IMR-90 (cell line): ENCODE results near the gene GP9. TPM values are rescaled to one million over a fixed set of nuclear protein-coding genes. Genes with fewer than 3 reads are reported as not detected.

Source experiments
- ATAC-seq: fragments of 200-7000 bp; cut with Tn5 transposase; 2 replicates; pipeline ENCODE4 v1.9.1; 2020; ENCODE audit warnings: low read depth, mild to moderate bottlenecking, moderate library complexity
- BruUV-seq: library from RNA; stranded (reverse); fragments of 400-500 nt; replicated peaks from 2 replicates; lab custom pipeline; 2021; lab: Mats Ljungman, UMichigan
- CTCF ChIA-PET: fragments of 300-600 bp; formaldehyde crosslinking; extraction: SDS; loops from one replicate; lab custom pipeline; 2021; ENCODE audit warnings: antibody characterized with exemption; lab: Yijun Ruan, JAX
- POLR2A ChIA-PET: fragments of 300-600 bp; sonication (Branson Sonifier 250); formaldehyde crosslinking; loops from one replicate; lab custom pipeline; 2022; ENCODE audit warnings: antibody characterized with exemption; ENCODE audit not compliant: unreplicated experiment; lab: Charles Lee
- DNase-seq: peaks from one replicate; pipeline ENCODE4 v3.0.0; 2013
- H2AFZ ChIP-seq: replicated peaks from 2 replicates; pipeline ENCODE3; 2013; ENCODE audit warnings: low read length, mild to moderate bottlenecking; ENCODE audit not compliant: poor library complexity
- H2AK5ac ChIP-seq: 2 replicates; pipeline ENCODE4 v1.6.1; 2013; ENCODE audit warnings: low read depth, low read length, inconsistent platforms
- H2AK9ac ChIP-seq: replicated peaks from 2 replicates; pipeline ENCODE3; 2013; ENCODE audit warnings: mild to moderate bottlenecking, low read depth, low read length, moderate library complexity; ENCODE audit not compliant: poor library complexity
- H2BK120ac ChIP-seq: 2 replicates; pipeline ENCODE4 v1.6.1; 2013; ENCODE audit warnings: low read depth, low read length, inconsistent platforms
- H2BK15ac ChIP-seq: 3 replicates; pipeline ENCODE4 v1.6.1; 2013; ENCODE audit warnings: low read depth, low read length, inconsistent platforms
- H2BK20ac ChIP-seq: 2 replicates; pipeline ENCODE4 v1.6.1; 2013; ENCODE audit warnings: low read depth, mild to moderate bottlenecking, inconsistent platforms, low read length, moderate library complexity
- H2BK5ac ChIP-seq: 2 replicates; pipeline ENCODE4 v1.6.1; 2013; ENCODE audit warnings: mild to moderate bottlenecking, low read depth, low read length, inconsistent platforms; ENCODE audit not compliant: poor library complexity, severe bottlenecking
- H3K14ac ChIP-seq: replicated peaks from 2 replicates; pipeline ENCODE4 v1.6.1; 2013; ENCODE audit warnings: low read depth, low read length, inconsistent platforms
- H3K18ac ChIP-seq: 2 replicates; pipeline ENCODE4 v1.6.1; 2013; ENCODE audit warnings: low read depth, low read length, control low read depth
- H3K23ac ChIP-seq: 2 replicates; pipeline ENCODE4 v1.6.1; 2013; ENCODE audit warnings: low read depth, low read length, inconsistent platforms
- H3K27ac ChIP-seq: 2 replicates; pipeline ENCODE4 v1.5.1; 2013; ENCODE audit warnings: mild to moderate bottlenecking, control low read depth, low read length; ENCODE audit not compliant: insufficient read depth
- H3K27me3 ChIP-seq: 2 replicates; pipeline ENCODE4 v1.6.1; 2013; ENCODE audit warnings: low read length; ENCODE audit not compliant: control insufficient read depth, insufficient read depth
- H3K36me3 ChIP-seq: 2 replicates; pipeline ENCODE4 v1.6.1; 2013; ENCODE audit warnings: low read length, mixed read lengths; ENCODE audit not compliant: control insufficient read depth, insufficient read depth
- H3K4ac ChIP-seq: 2 replicates; pipeline ENCODE4 v1.6.1; 2013; ENCODE audit warnings: low read depth, low read length, inconsistent platforms
- H3K4me1 ChIP-seq: 2 replicates; pipeline ENCODE4 v1.6.1; 2013; ENCODE audit warnings: low read length, mixed read lengths; ENCODE audit not compliant: control insufficient read depth, insufficient read depth
- H3K4me2 ChIP-seq: 2 replicates; pipeline ENCODE4 v1.6.1; 2013; ENCODE audit warnings: low read depth, mild to moderate bottlenecking, control low read depth, low read length, moderate library complexity
- H3K4me3 ChIP-seq: 2 replicates; pipeline ENCODE4 v1.5.1; 2013; ENCODE audit warnings: low read depth, mild to moderate bottlenecking, control low read depth, low read length, moderate library complexity; ENCODE audit not compliant: insufficient read depth
- H3K56ac ChIP-seq: 2 replicates; pipeline ENCODE4 v1.6.1; 2013; ENCODE audit warnings: low read length, inconsistent platforms; ENCODE audit not compliant: insufficient read depth; ENCODE audit errors: extremely low read depth
- H3K79me1 ChIP-seq, 2 experiments: 2 replicates each; pipeline ENCODE4 v1.6.1; 2013; ENCODE audit warnings: low read length in 2 of 2, inconsistent platforms in 1 of 2, low read depth in 1 of 2
- H3K9ac ChIP-seq: 2 replicates; pipeline ENCODE4 v1.6.1; 2013; ENCODE audit warnings: low read depth, low read length, control low read depth
- H3K9me1 ChIP-seq: 2 replicates; pipeline ENCODE4 v1.6.1; 2013; ENCODE audit warnings: low read length, inconsistent platforms; ENCODE audit not compliant: insufficient read depth
- H3K9me3 ChIP-seq: 2 replicates; pipeline ENCODE4 v1.6.1; 2013; ENCODE audit warnings: low read length; ENCODE audit not compliant: control insufficient read depth, insufficient read depth
- H4K20me1 ChIP-seq: 2 replicates; pipeline ENCODE4 v1.6.1; 2013; ENCODE audit warnings: low read length, inconsistent platforms; ENCODE audit not compliant: insufficient read depth
- H4K5ac ChIP-seq: 2 replicates; pipeline ENCODE4 v1.6.1; 2013; ENCODE audit warnings: mild to moderate bottlenecking, low read depth, low read length, control low read depth
- H4K8ac ChIP-seq, 2 experiments: 2 replicates each; pipeline ENCODE4 v1.6.1; 2013; ENCODE audit warnings: low read depth in 2 of 2, low read length in 2 of 2, control low read depth in 1 of 2, inconsistent platforms in 1 of 2
- H4K91ac ChIP-seq: 2 replicates; pipeline ENCODE4 v1.6.1; 2013; ENCODE audit warnings: low read depth, low read length, inconsistent platforms; ENCODE audit not compliant: insufficient read depth
- BHLHE40 ChIP-seq: fragments of 150-350 bp; IDR thresholded peaks from 2 replicates; pipeline ENCODE4 v1.6.1; 2016; ENCODE audit warnings: mild to moderate bottlenecking, low read depth, low read length
- WGBS, 2 experiments: methylation state at CpG; one replicate each; pipeline versions ENCODE4 v1.1.5 to v1.1.7; 2013; ENCODE audit warnings: missing lambda C conversion rate in 2 of 2; ENCODE audit not compliant: insufficient read length in 1 of 2; ENCODE audit errors: extremely low coverage in 2 of 2; 5-methylcytosine and 5-hydroxymethylcytosine counted together
- dilution Hi-C: fragments of 300-500 bp; cut with HindIII; formaldehyde crosslinking; loops from one replicate; pipeline ENCODE4 v1.14.3; 2018; ENCODE audit warnings: low sequenced_read_pairs; ENCODE audit not compliant: unreplicated experiment
- in situ Hi-C: fragments of 300-500 bp; cut with MboI; formaldehyde crosslinking; loops from 3 replicates; pipeline ENCODE4 v1.14.3; 2019; ENCODE audit warnings: low sequenced_read_pairs, inconsistent platforms, mixed read lengths
- intact Hi-C: fragments of 100-400 bp; cut with micrococcal nuclease; formaldehyde crosslinking; loops from 2 replicates; pipeline ENCODE4 v1.10.0; 2022
- polyA plus RNA-seq, 3 experiments: library from polyadenylated mRNA; depleted of rRNA; stranded (reverse); fragments of >200 nt; gene quantifications; 2 replicates each; pipeline ENCODE4 v1.2.3, GENCODE V29; 2012; ENCODE audit warnings: low replicate concordance in 1 of 3
- total RNA-seq: library from RNA; depleted of rRNA; stranded (reverse); fragments of >200 nt; gene quantifications from 2 replicates; pipeline ENCODE4 v1.2.3, GENCODE V29; 2012

GP9 gene
- total and polyA plus RNA-seq, 2 of the 4 experiments (the other 2 are of a cell fraction) = not detected

DNA sequence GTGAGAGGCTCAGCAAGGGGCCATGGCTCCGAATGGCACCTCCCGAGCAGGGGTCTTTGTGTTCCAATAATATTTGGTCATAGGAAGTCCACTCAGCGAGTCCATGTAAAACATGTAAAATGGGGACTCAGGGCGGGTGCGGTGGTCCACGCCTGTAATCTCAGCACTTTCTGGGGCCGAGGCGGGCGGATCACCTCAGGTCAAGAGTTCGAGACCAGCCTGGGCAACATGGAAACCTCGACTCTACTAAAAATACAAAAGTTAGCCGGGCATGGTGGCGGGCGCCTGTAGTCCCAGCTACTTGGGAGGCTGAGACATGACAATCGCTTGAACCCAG, 33.1 kb upstream of the GP9 start:
- Histone ChIP-seq H3K4ac (no peak overlapping the region), H2AFZ (peak overlapping the region; percentile 54), H2BK20ac (no peak overlapping the region), H4K20me1 (no peaks in the 10 kb centered on the region), H3K27me3 (peaks cover 38% of the 10 kb centered on the region), H3K36me3 (no peaks in the 10 kb centered on the region), H2AK9ac (no peak overlapping the region), H3K27ac (no peak overlapping the region), H2AK5ac (no peak overlapping the region), H3K9me1 (no peaks in the 10 kb centered on the region), H3K4me2 (no peak overlapping the region), H2BK5ac (no peak overlapping the region), H3K23ac (no peak overlapping the region), H3K18ac (no peak overlapping the region), H3K56ac (no peak overlapping the region), H3K79me1 (no peaks in the 10 kb centered on the region), H3K9ac (no peak overlapping the region), H2BK120ac (no peak overlapping the region), H4K5ac (no peak overlapping the region), H3K4me3 (no peak overlapping the region), H3K14ac (no peak overlapping the region), H3K4me1 (peaks cover 11% of the 10 kb centered on the region), H2BK15ac (no peak overlapping the region), H4K8ac (no peak overlapping the region), H3K9me3 (peaks cover 6% of the 10 kb centered on the region; the same call in 1 of the 2 replicates), H4K91ac (no peak overlapping the region)
- intact Hi-C loops = no loop called here
- no peak for TF ChIP-seq BHLHE40
- WGBS, 2 experiments = 82% methylated on average over 8 of the region's 15 CpGs; no CpG with 5 or more reads in 1 of the 2 experiments
- BruUV-seq = no TSS peak
- dilution Hi-C loops = no loop called here
- ATAC-seq (no peak), DNase-seq (no peak)
- ChIA-PET POLR2A (no interaction called here), CTCF (interaction anchor here (0.6 to 0.9 kb wide), 2 partner anchors 19 to 75 kb away, joined by 3 to 6 read pairs; no protein-coding TSS in a partner anchor)
- in situ Hi-C loops = no loop called here
